Stimulated activated CD8-positive, alpha-beta memory T cell treated with anti-CD3 and anti-CD28 coated beads, Interleukin-12 subunit alpha, Interleukin-12 subunit beta, amount 100 ng/mL, for 4 hours (primary cell): ENCODE data around the gene SYNM.

Experiments
- DNase-seq: peaks from one replicate; pipeline ENCODE4 v3.0.0-alpha.2; 2020; ENCODE audit warnings: low read depth

The SYNM gene

GRCh38 chr15:99143655-99144610 lies 39.1 kb downstream of the SYNM start:
- DNase-seq, result no peak

- DNase-seq, result no peak
These were observed 40.1 kb downstream of the SYNM start for GRCh38 chr15:99145005-99145404.

- no peak for DNase-seq
These were observed 40.9 kb downstream of the SYNM start for GRCh38 chr15:99145778-99146177.

GRCh38 chr15:99146661-99147060 lies 41.8 kb downstream of the SYNM start:
- DNase-seq, result no peak

- DNase-seq, result no peak
These were observed 44.0 kb downstream of the SYNM start for GRCh38 chr15:99148851-99149276.

- no peak for DNase-seq
These were observed 44.5 kb downstream of the SYNM start for GRCh38 chr15:99149366-99149765.

GRCh38 chr15:99151156-99151555 lies 46.3 kb downstream of the SYNM start:
- no peak for DNase-seq

- no peak for DNase-seq
These were observed 48.2 kb downstream of the SYNM start for GRCh38 chr15:99153026-99153535.

GRCh38 chr15:99154271-99154670 lies 49.4 kb downstream of the SYNM start:
- DNase-seq, result no peak

GRCh38 chr15:99155961-99156443 lies 51.1 kb downstream of the SYNM start:
- no peak for DNase-seq

GRCh38 chr15:99157456-99157855 lies 52.6 kb downstream of the SYNM start:
- no peak for DNase-seq

GRCh38 chr15:99158626-99159412 lies 53.9 kb downstream of the SYNM start:
- no peak for DNase-seq

GRCh38 chr15:99163271-99164062 lies 58.6 kb downstream of the SYNM start:
- no peak for DNase-seq

- no peak for DNase-seq
These were observed 59.2 kb downstream of the SYNM start for GRCh38 chr15:99164119-99164518.

- DNase-seq, result no peak
These were observed 60.3 kb downstream of the SYNM start for GRCh38 chr15:99165020-99165790.

- DNase-seq, result no peak
These were observed 61.2 kb downstream of the SYNM start for GRCh38 chr15:99165956-99166689.

GRCh38 chr15:99167201-99167600 lies 62.3 kb downstream of the SYNM start:
- DNase-seq, result no peak

- no peak for DNase-seq
These were observed 62.8 kb downstream of the SYNM start for GRCh38 chr15:99167640-99168039.

- no peak for DNase-seq
These were observed 64.0 kb downstream of the SYNM start for GRCh38 chr15:99168601-99169580.
